Stimulated activated CD4-positive, alpha-beta T cell treated with anti-CD3 and anti-CD28 coated beads, TNF-alpha, amount 100 ng/mL, for 4 hours (primary cell): ENCODE results near the gene FSIP1.
A peak's percentile ranks its signal among the peaks of the same experiment; 100 is the strongest.
"Not testable (repeated sequence)": the region's sequence is repeated elsewhere in the genome, so short reads cannot be mapped to it uniquely, and the experiment has no call there.

Experiments
- DNase-seq, 3 experiments: peaks; one replicate each; pipeline ENCODE4 v3.0.0-alpha.2; 2020; ENCODE audit warnings: low read depth in 3 of 3

FSIP1 gene

GRCh38 chr15:39782441-39783138 is at the start of gene FSIP1:
Gene FSIP1, minus strand, starts transcription at chr15:39782841. Its CDS starts 6,317 bp downstream, at chr15:39776524.
- peak; percentile 89 to 93 (median 92) for DNase-seq

GRCh38 chr15:39830166-39830565 is 47.5 kb upstream of the FSIP1 start:
- DNase-seq = no peak

- no peak for DNase-seq
These were observed 45.8 kb upstream of the FSIP1 start for GRCh38 chr15:39828374-39828931.

- no peak for DNase-seq
These were observed 44.3 kb upstream of the FSIP1 start for GRCh38 chr15:39826975-39827374.

- DNase-seq = no peak
These were observed 41.0 kb upstream of the FSIP1 start for GRCh38 chr15:39823634-39824033.

- DNase-seq = no peak
These were observed 37.5 kb upstream of the FSIP1 start for GRCh38 chr15:39820050-39820602.

- DNase-seq = no peak
These were observed 36.9 kb upstream of the FSIP1 start for GRCh38 chr15:39819533-39819932.

- DNase-seq = no peak
These were observed 35.3 kb upstream of the FSIP1 start for GRCh38 chr15:39817892-39818291.

GRCh38 chr15:39814489-39814888 is 31.8 kb upstream of the FSIP1 start:
- no peak for DNase-seq

- not testable (repeated sequence) for DNase-seq
These were observed 30.0 kb upstream of the FSIP1 start for GRCh38 chr15:39812651-39813050.

- no peak for DNase-seq
These were observed 26.3 kb upstream of the FSIP1 start for GRCh38 chr15:39808909-39809308.

- no peak for DNase-seq
These were observed 25.1 kb upstream of the FSIP1 start for GRCh38 chr15:39807791-39808190.

GRCh38 chr15:39804026-39804425 is 21.4 kb upstream of the FSIP1 start:
- DNase-seq = no peak

GRCh38 chr15:39803016-39803415 is 20.4 kb upstream of the FSIP1 start:
- DNase-seq = no peak

GRCh38 chr15:39801641-39802309 is 19.1 kb upstream of the FSIP1 start:
- no peak for DNase-seq

GRCh38 chr15:39799552-39800011 is 16.9 kb upstream of the FSIP1 start:
- no peak for DNase-seq

GRCh38 chr15:39798382-39798781 is 15.7 kb upstream of the FSIP1 start:
- no peak for DNase-seq

- DNase-seq = no peak
These were observed 14.8 kb upstream of the FSIP1 start for GRCh38 chr15:39797407-39797806.

GRCh38 chr15:39796601-39797000 is 14.0 kb upstream of the FSIP1 start:
- DNase-seq = no peak

- DNase-seq = no peak
These were observed 12.8 kb upstream of the FSIP1 start for GRCh38 chr15:39795486-39795885.

- DNase-seq = no peak
These were observed 12.3 kb upstream of the FSIP1 start for GRCh38 chr15:39794954-39795353.

GRCh38 chr15:39793923-39794322 is 11.3 kb upstream of the FSIP1 start:
- DNase-seq = no peak

- DNase-seq = no peak
These were observed 10.2 kb upstream of the FSIP1 start for GRCh38 chr15:39792844-39793335.
